ENCODE results near the gene POC1A.
"Not testable (repeated sequence)": the region's sequence is repeated elsewhere in the genome, so short reads cannot be mapped to it uniquely, and the experiment has no call there.

The POC1A gene

GRCh38 chr3:52190294-52191074 is 36.3 kb upstream of the POC1A start:
- H3K27me3 Mint-ChIP-seq, result no peaks in the 10 kb centered on the region
- H3K4me1 Mint-ChIP-seq (ENCODE audit: low read depth), result no peaks in the 10 kb centered on the region
- no peaks in the 10 kb centered on the region for H3K36me3 Mint-ChIP-seq
- no peak overlapping the region for H3K27ac Mint-ChIP-seq
- H3K4me3 Mint-ChIP-seq, result no peak overlapping the region
- no peaks in the 10 kb centered on the region for H3K9me3 Mint-ChIP-seq (ENCODE audit: low read depth)

DNA sequence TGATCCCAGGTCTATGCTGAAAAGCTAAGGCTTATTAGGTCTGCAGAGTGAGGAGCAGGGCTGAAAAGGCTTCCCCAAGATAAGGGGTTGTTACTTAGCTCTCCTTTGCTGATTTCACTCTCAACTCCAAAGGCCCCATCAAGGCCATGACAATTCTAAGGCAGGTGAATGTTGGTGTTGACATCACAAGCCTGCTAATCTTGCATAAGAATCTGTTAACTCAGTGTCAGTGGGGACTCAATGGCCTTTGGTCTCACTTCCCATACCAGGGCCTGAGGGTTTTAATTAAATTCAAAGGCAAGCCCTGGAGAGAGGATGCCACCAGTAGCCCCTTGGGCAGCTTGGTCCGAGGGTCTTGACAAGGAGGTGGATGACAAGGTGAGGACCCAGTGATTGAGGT is 34.3 kb upstream of the POC1A start:
- no peak overlapping the region for H3K27ac Mint-ChIP-seq
- no peaks in the 10 kb centered on the region for H3K36me3 Mint-ChIP-seq
- no peaks in the 10 kb centered on the region for H3K27me3 Mint-ChIP-seq

DNA sequence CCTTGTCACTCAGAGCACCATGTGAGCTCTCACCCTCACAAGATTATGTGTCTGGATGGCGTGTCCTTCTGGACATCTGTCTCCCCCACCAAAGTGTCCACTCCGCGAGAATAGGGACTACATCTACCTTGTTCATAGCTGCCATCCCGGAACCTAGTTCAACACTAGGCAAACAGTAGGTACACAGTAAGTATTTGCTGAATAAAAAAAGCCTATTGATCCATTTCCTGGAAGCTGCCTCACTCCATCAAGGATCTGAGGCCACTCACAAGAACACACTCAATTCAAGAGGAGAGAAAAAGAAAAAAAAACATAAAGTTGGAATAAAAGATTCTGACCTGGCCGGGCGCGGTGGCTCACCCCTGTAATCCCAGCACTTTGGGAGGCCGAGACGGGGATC is 32.5 kb upstream of the POC1A start:
- Mint-ChIP-seq H3K4me1 (ENCODE audit: low read depth) (no peaks in the 10 kb centered on the region), H3K9me3 (ENCODE audit: low read depth) (no peaks in the 10 kb centered on the region), H3K4me3 (no peak overlapping the region), H3K27ac (no peak overlapping the region), H3K36me3 (no peaks in the 10 kb centered on the region), H3K27me3 (no peaks in the 10 kb centered on the region)

More for the DNA sequence above, 34.3 kb upstream of the POC1A start:
- no peaks in the 10 kb centered on the region for H3K9me3 Mint-ChIP-seq (ENCODE audit: low read depth)
- H3K4me3 Mint-ChIP-seq, result no peak overlapping the region
- no peaks in the 10 kb centered on the region for H3K4me1 Mint-ChIP-seq (ENCODE audit: low read depth)

DNA sequence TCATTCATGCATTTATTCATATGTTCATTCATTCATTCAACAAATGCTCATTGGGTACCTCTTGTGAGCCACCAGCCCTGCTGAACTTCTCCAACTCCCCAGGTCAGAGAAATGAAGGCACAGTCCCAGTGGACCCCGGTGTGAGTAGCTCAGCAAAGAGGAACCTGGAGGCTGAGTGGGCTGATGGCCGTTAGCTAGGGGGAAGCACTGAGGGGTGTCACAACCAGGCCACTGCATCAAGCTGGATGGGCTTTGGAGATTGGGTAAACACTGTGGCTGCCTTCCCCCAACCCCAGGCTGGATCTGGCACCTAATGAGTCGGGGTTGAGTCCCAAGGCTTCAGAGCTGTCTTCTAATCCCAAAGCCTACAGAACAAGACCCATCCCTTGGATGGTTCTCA is 31.6 kb upstream of the POC1A start:
- H3K9me3 Mint-ChIP-seq (ENCODE audit: low read depth), result no peaks in the 10 kb centered on the region
- H3K36me3 Mint-ChIP-seq, result no peaks in the 10 kb centered on the region
- H3K4me3 Mint-ChIP-seq, result no peak overlapping the region
- H3K4me1 Mint-ChIP-seq (ENCODE audit: low read depth), result no peaks in the 10 kb centered on the region
- H3K27ac Mint-ChIP-seq, result no peak overlapping the region
- no peaks in the 10 kb centered on the region for H3K27me3 Mint-ChIP-seq

- H3K4me1 Mint-ChIP-seq (ENCODE audit: low read depth), result no peaks in the 10 kb centered on the region
- no peaks in the 10 kb centered on the region for H3K27me3 Mint-ChIP-seq
- no peaks in the 10 kb centered on the region for H3K36me3 Mint-ChIP-seq
- H3K27ac Mint-ChIP-seq, result no peak overlapping the region
- H3K9me3 Mint-ChIP-seq (ENCODE audit: low read depth), result no peaks in the 10 kb centered on the region
- H3K4me3 Mint-ChIP-seq, result no peak overlapping the region
Observed at GRCh38 chr3:52185311-52185710, 31.1 kb upstream of the POC1A start.

DNA sequence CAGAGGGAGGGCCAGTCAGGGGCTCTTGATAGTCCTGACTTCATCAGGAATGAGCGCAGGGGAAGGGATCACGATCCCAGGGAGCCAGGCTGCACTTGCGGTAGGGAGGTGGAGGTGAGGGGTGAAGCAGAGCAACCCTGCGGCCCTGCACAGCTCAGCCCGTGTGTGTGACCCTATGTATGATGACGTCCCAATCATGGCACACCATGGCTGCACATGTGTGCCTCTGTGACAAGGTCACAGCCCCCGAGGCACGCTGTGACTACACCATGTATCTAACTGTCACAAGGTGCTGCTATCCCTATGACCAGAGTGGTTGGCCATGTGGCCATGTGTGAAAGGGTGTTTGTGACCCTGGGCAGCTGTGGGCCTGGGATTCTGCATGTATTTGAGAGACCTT is 30.5 kb upstream of the POC1A start:
- no peaks in the 10 kb centered on the region for H3K36me3 Mint-ChIP-seq
- no peaks in the 10 kb centered on the region for H3K27me3 Mint-ChIP-seq
- no peak overlapping the region for H3K27ac Mint-ChIP-seq
- no peaks in the 10 kb centered on the region for H3K9me3 Mint-ChIP-seq (ENCODE audit: low read depth)
- H3K4me1 Mint-ChIP-seq (ENCODE audit: low read depth), result no peaks in the 10 kb centered on the region
- no peak overlapping the region for H3K4me3 Mint-ChIP-seq

GRCh38 chr3:52183786-52184445 is 29.7 kb upstream of the POC1A start:
- Mint-ChIP-seq H3K9me3 (ENCODE audit: low read depth) (no peaks in the 10 kb centered on the region), H3K36me3 (no peaks in the 10 kb centered on the region), H3K27ac (no peak overlapping the region), H3K4me1 (ENCODE audit: low read depth) (no peaks in the 10 kb centered on the region), H3K4me3 (no peak overlapping the region), H3K27me3 (no peaks in the 10 kb centered on the region)

DNA sequence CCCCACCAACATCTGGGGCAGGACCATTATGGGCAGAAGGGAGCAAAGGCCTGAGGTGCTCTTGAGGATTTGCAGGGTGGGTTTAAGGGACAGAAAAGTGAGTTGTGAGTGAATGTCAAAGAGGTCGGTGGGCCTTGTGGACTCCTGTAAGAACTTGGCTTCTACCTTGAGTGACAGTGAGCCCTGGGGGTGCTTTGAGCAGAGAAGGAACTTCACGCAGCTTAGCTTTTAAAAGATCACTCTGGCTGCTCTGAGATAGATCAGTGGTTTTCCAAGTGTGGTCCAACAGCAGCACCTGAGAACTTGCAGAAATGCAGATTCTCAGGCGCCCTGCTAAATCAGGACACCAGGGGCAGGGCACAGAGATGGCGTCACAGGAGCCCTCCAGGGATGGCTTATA is 28.5 kb upstream of the POC1A start:
- no peak overlapping the region for H3K4me3 Mint-ChIP-seq
- H3K36me3 Mint-ChIP-seq, result no peaks in the 10 kb centered on the region
- no peaks in the 10 kb centered on the region for H3K27me3 Mint-ChIP-seq
- no peaks in the 10 kb centered on the region for H3K9me3 Mint-ChIP-seq (ENCODE audit: low read depth)
- no peak overlapping the region for H3K27ac Mint-ChIP-seq
- no peaks in the 10 kb centered on the region for H3K4me1 Mint-ChIP-seq (ENCODE audit: low read depth)

DNA sequence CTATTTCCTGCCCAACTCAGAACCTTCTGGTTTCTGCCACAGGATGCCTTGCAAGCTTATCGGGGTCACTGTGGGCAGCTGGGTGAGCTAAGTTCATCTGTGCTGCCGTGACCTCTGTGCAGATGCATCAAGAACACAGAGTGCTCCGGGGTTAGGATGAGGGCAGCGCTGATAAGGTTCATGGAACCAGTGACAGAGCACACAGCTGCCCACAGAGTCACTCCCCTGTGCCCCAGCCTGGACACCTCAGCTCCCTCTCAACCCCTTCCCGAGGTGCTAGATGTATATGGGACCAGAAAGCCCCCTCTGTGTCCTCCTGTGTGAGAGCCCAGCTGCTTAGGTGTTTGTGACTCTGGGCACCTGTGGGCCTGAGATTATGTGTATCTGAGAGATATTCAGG is 28.0 kb upstream of the POC1A start:
- Mint-ChIP-seq H3K27ac (no peak overlapping the region), H3K9me3 (ENCODE audit: low read depth) (no peaks in the 10 kb centered on the region), H3K4me1 (ENCODE audit: low read depth) (no peaks in the 10 kb centered on the region), H3K27me3 (no peaks in the 10 kb centered on the region), H3K4me3 (no peak overlapping the region), H3K36me3 (no peaks in the 10 kb centered on the region)

DNA sequence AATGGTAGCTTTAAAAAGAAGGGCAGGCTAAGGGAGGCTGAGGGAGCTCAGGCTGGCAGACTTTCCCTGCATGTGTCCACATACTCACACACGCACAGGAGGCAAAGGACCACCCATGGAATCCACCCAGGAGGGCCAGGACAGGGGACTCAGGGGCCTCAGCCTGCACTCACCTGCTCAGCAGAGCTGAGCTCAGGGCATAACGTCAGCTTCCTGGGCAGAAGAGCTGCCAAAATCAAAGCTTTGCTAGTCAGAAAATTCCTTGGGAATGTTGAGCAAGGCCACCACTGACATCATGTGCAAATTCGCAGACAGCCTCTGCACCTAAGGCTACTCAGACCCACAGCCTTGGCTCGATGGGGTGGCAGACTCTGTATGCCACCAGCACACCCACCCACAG is 27.3 kb upstream of the POC1A start:
- H3K27ac Mint-ChIP-seq, result no peak overlapping the region

GRCh38 chr3:52178537-52178936 is 24.3 kb upstream of the POC1A start:
- Mint-ChIP-seq H3K27ac (no peak overlapping the region), H3K27me3 (no peaks in the 10 kb centered on the region), H3K4me1 (ENCODE audit: low read depth) (no peaks in the 10 kb centered on the region), H3K9me3 (ENCODE audit: low read depth) (no peaks in the 10 kb centered on the region), H3K36me3 (no peaks in the 10 kb centered on the region), H3K4me3 (no peak overlapping the region)

More for the DNA sequence above, 27.3 kb upstream of the POC1A start:
- Mint-ChIP-seq H3K27me3 (no peaks in the 10 kb centered on the region), H3K4me1 (ENCODE audit: low read depth) (no peaks in the 10 kb centered on the region), H3K9me3 (ENCODE audit: low read depth) (no peaks in the 10 kb centered on the region), H3K4me3 (no peak overlapping the region), H3K36me3 (no peaks in the 10 kb centered on the region)

GRCh38 chr3:52178126-52178525 is 23.9 kb upstream of the POC1A start:
- not testable (repeated sequence) for H3K27ac Mint-ChIP-seq; H3K27me3 Mint-ChIP-seq; H3K9me3 Mint-ChIP-seq (ENCODE audit: low read depth); H3K4me1 Mint-ChIP-seq (ENCODE audit: low read depth); H3K36me3 Mint-ChIP-seq; H3K4me3 Mint-ChIP-seq

- Mint-ChIP-seq H3K4me1 (ENCODE audit: low read depth) (no peaks in the 10 kb centered on the region), H3K9me3 (ENCODE audit: low read depth) (no peaks in the 10 kb centered on the region), H3K27ac (no peak overlapping the region), H3K27me3 (no peaks in the 10 kb centered on the region), H3K4me3 (no peak overlapping the region), H3K36me3 (no peaks in the 10 kb centered on the region)
Observed at GRCh38 chr3:52177701-52178042, 23.4 kb upstream of the POC1A start.

- Mint-ChIP-seq H3K4me1 (ENCODE audit: low read depth) (no peaks in the 10 kb centered on the region), H3K36me3 (no peaks in the 10 kb centered on the region), H3K27ac (no peak overlapping the region)
Observed at GRCh38 chr3:52176951-52177700, 22.9 kb upstream of the POC1A start.

DNA sequence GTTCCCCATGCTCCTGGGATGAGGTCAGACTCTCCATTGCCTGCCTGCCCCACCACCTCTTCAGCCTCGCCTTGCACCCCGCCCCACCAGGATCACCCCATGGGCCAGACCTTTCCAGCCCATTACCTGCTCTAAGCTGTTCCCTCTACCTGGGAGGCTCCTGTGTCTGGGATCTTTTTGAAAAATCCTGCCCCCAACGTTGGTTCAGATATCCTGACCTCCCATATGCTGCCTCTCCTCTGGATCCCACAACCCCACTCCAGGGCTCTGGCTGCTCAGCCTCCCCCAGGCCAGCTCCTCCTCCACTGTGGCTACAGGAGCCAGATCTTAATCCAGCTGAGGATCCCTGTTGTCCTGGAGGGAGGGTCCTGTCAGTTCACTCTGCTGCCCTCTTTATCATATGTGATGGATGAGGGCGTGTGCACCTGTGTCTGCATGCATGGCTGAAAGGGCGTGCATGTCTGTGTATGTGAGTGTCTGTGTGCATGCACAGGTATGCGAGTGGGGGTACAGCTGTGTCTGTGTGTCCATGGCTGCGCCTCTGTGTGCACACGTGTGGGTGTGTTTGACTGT is 22.0 kb upstream of the POC1A start:
- Mint-ChIP-seq H3K27ac (no peak overlapping the region), H3K27me3 (no peaks in the 10 kb centered on the region), H3K36me3 (no peaks in the 10 kb centered on the region), H3K4me3 (no peak overlapping the region), H3K4me1 (ENCODE audit: low read depth) (peaks cover 3% of the 10 kb centered on the region), H3K9me3 (ENCODE audit: low read depth) (no peaks in the 10 kb centered on the region)

More at GRCh38 chr3:52176951-52177700, 22.9 kb upstream of the POC1A start:
- Mint-ChIP-seq H3K27me3 (no peaks in the 10 kb centered on the region), H3K9me3 (ENCODE audit: low read depth) (no peaks in the 10 kb centered on the region), H3K4me3 (no peak overlapping the region)
